GM19372 (cell line): Measurements from ENCODE around the gene GEMIN4.
A peak's percentile ranks its signal among the peaks of the same experiment; 100 is the strongest.

Experiments
- ATAC-seq: cut with Tn5 transposase; IDR thresholded peaks from one replicate; pipeline ENCODE4 v1.9.1; 2021; ENCODE audit warnings: mild to moderate bottlenecking, low read depth, moderate library complexity; ENCODE audit not compliant: unreplicated experiment

Gene GEMIN4

GRCh38 chr17:745406-745805 is 6.7 kb downstream of the GEMIN4 start:
- ATAC-seq = no peak

- ATAC-seq = no peak
These were observed 7.1 kb downstream of the GEMIN4 start for GRCh38 chr17:744937-745336.

GRCh38 chr17:743139-743538 is 8.9 kb downstream of the GEMIN4 start:
- ATAC-seq = no peak

- ATAC-seq = no peak
These were observed 9.8 kb downstream of the GEMIN4 start for GRCh38 chr17:742147-742793.

- peak; percentile 78 for ATAC-seq
These were observed 11.6 kb downstream of the GEMIN4 start for GRCh38 chr17:740240-741017.

- ATAC-seq = no peak
These were observed 14.4 kb downstream of the GEMIN4 start for GRCh38 chr17:737561-738113.

GRCh38 chr17:733743-734142 is 18.3 kb downstream of the GEMIN4 start:
- no peak for ATAC-seq

GRCh38 chr17:732902-733720 is 19.0 kb downstream of the GEMIN4 start:
- peak; percentile 35 for ATAC-seq

- ATAC-seq = peak; percentile 59
These were observed 19.8 kb downstream of the GEMIN4 start, which contains the start of gene TLCD3A for GRCh38 chr17:732067-732901. Gene TLCD3A, plus strand, starts transcription at chr17:732596. Its CDS starts 52 bp downstream, at chr17:732648.

GRCh38 chr17:731644-732066 is 20.4 kb downstream of the GEMIN4 start:
- no peak for ATAC-seq

- ATAC-seq = no peak
These were observed 23.2 kb downstream of the GEMIN4 start for GRCh38 chr17:728911-729310.

GRCh38 chr17:726271-726919 is 25.7 kb downstream of the GEMIN4 start:
- ATAC-seq = no peak

GRCh38 chr17:725746-726145 is 26.3 kb downstream of the GEMIN4 start:
- no peak for ATAC-seq

GRCh38 chr17:725084-725483 is 27.0 kb downstream of the GEMIN4 start:
- no peak for ATAC-seq

GRCh38 chr17:721540-721937 is 30.5 kb downstream of the GEMIN4 start:
- no peak for ATAC-seq

GRCh38 chr17:720706-721539 is 31.1 kb downstream of the GEMIN4 start:
- ATAC-seq = no peak

GRCh38 chr17:718075-718474 is 34.0 kb downstream of the GEMIN4 start:
- no peak for ATAC-seq

GRCh38 chr17:708132-708531 is 43.9 kb downstream of the GEMIN4 start:
- ATAC-seq = no peak

GRCh38 chr17:705863-706262 is 46.2 kb downstream of the GEMIN4 start:
- ATAC-seq = no peak
